HuH-7 (cell line): ENCODE measurements around the gene PIK3AP1.
A peak's percentile ranks its signal among the peaks of the same experiment; 100 is the strongest.

ENCODE experiments used
- DNase-seq: peaks from one replicate; pipeline ENCODE4 v3.0.0; 2011; ENCODE audit warnings: low spot score

PIK3AP1 gene

GRCh38 chr10:96672481-96673175, 47.7 kb downstream of the PIK3AP1 start:
- DNase-seq: no peak

GRCh38 chr10:96671211-96671890, 49.0 kb downstream of the PIK3AP1 start:
- DNase-seq: no peak

DNA sequence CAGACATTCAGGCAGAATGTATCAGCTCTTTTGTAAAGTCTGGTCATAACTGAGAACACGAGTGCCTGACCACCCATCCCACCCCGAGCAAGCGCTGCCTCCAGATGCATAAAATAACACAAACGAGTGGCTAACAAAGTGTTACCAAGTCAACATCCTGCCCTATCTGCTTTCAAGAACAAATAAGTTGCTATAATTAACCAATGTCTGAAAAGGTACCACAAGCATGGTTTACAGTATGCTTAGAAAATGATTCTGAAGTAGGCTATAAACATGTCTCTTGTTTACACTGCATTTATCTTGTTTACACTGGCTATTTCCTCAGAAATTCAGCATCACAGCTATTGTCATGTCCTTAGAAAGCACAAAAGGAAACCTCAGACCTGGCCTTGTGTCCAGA, 49.5 kb downstream of the PIK3AP1 start:
- DNase-seq: peak; percentile 26

- no peak for DNase-seq
These were observed 52.9 kb downstream of the PIK3AP1 start for GRCh38 chr10:96667401-96667800.

- DNase-seq: no peak
These were observed 53.6 kb downstream of the PIK3AP1 start for GRCh38 chr10:96666741-96667140.

DNA sequence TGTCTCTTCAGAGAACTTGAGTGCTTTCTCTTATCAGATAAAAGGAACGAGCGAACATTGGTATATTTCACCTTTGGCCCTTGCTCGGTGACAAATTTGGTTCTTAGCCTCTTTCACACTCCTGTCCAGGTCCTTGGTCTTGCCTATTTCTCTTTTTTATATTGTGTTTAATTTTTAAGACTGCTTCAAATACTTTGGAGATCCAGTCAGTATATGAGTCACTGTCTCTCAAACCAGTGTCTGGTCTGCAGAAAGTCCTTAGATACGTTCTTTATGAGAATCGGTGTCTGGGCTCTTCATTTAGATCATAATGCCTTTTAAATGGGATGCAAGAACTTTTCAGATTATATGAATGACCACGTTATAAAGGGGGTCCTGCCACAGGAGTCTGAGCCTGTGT, 55.0 kb downstream of the PIK3AP1 start:
- DNase-seq: no peak

GRCh38 chr10:96664563-96664962, 55.8 kb downstream of the PIK3AP1 start:
- peak; percentile 39 for DNase-seq

DNA sequence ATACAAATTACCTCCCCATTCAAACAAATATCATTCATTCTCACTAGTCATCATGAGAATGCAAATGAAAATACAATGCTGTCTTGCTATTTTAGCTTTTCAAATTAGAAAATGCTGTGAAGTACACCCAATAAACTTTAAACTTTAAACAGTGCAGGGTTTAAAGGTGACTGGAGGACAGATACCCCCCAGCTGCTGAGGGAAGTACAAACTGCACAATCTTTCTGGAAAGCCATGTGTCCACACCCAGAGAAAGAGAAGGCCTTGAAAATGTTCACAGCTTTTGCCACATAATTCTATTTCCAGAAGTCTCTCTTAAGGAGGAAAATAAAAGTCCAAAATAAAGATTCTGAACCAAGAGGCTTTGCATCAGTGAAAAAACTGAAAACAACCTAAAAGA, 56.5 kb downstream of the PIK3AP1 start:
- DNase-seq: no peak

DNA sequence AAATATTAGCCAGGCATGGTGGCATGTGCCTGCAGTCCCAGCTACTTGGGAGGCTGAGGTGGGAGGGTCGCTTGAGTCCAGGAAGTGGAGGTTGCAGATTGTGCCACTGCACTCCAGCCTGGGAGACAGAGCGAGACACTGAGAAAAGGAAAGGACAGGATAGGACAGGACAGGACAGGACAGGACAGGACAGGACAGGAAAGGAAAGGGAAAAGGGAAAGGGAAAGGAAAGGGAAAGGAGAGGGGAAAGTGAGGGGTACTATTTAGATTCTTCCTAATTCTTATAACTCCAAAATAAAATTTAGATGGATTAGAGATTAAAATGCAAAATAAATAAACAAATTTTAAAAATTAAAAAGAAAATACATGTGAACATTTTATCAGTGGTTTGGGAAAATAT, 58.7 kb downstream of the PIK3AP1 start:
- DNase-seq: no peak

DNA sequence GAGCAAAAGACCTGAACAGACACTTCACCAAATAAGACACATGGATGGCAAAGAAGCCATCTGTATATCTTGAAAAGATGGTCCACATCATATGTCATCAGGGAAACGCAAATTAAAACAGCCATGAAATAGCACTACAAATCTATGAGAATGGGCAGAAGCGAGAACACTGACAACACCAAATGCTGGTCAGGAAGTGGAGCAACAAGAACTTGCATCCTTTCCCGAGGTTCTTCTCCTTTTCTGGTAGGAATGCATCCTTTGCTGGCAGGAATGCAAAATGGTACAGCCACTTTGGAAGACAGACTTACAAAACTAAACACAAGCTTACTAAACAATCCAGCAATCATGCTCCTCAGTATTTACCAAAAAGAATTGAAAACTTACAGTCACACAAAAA, 60.0 kb downstream of the PIK3AP1 start:
- DNase-seq: no peak

DNA sequence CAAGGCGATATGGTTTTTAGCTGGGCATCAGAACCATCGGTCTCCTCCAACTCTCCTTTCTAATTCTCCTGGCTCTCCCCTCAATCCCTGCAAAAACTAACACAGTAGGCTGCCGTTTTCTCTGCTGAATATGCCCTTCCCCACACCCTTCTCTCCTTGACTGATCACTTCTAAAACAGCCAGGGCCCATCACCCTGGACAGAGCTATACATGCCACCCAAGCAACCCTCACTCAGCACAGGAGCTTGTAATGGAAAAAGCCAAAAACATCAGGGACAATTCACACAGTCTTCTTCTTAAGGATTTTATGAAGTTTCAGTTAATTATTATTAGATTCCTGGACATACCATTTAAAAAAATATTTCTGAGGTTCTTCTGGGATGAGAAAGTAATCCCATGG, 61.5 kb downstream of the PIK3AP1 start:
- DNase-seq: no peak

- no peak for DNase-seq
These were observed 62.9 kb downstream of the PIK3AP1 start for GRCh38 chr10:96657385-96657784.

DNA sequence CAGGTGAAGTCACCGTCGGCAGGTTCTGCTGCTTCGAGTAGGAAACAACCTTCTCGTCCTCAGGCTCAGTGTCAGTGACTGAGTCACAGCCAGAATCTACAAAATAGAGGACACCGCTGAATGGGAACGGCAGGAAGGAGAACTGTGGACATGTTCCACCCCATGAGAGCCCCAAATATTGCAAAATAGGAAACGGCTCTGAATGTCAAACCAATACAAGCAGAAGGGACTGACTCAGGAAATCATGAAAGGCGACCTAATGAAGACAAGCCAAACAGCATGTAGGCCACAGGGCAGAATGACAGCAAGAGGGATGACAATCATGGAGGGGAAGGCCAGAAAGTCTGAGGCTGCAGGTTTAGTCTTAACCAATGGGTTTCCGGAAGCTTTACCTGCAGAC, 63.5 kb downstream of the PIK3AP1 start:
- DNase-seq: no peak

DNA sequence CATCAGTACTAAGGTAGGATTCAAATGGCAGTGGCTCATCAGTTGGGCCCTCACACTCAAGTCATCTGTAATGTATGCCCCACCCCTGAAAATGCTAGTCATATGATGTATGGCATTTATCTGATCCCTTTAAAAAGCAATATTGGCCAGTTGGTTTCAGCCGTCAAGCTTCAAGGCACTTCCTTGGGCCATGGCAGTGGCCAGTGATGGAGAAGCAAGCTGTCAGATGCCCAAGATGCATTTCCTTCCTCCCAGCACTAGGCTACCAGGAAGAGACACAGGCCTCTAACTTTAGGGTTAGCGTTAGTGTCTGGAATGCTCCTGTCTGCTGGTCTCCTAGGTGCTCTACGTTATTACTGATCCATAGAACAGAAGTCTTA, 64.1 kb downstream of the PIK3AP1 start:
- DNase-seq: no peak

- no peak for DNase-seq
These were observed 64.7 kb downstream of the PIK3AP1 start for GRCh38 chr10:96655461-96656197.

DNA sequence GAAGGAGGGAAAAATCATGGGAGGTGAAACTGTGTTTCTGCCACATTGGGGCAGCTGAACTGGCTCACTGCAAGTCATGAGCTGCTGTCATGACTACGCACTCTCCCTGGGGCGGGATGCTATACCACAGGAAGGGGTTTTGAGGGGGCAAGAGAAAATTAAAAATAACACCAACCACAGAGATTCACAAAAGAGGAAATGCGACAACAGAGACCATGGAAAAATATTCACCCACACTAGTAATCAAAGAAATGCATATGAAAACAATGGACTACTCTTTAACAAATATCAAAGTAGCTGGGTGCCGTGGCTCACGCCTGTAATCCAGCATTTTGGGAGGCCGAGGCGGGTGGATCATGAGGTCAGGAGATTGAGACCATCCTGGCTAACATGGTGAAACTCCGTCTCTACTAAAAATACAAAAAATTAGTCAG, 68.3 kb downstream of the PIK3AP1 start:
- no peak for DNase-seq

GRCh38 chr10:96650958-96651357, 69.4 kb downstream of the PIK3AP1 start:
- no peak for DNase-seq

DNA sequence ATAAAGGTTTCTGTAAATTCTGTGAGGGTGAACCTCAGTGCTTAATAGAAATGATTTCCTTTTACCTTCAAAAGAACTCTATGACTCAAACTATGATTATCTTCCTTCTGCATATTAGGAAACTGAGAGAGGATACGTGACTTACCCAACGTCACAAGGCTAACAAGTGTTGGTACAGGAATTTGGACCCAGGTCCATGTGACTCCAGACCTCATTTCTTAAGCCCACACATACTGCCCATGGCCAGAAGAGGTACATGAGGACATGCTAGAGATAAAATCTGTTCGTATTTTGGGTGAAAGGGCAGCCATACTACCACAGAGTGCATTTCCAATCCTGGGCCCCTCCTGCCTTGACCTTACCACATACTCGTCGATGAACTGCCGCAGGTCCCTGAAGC, 72.0 kb downstream of the PIK3AP1 start:
- no peak for DNase-seq

DNA sequence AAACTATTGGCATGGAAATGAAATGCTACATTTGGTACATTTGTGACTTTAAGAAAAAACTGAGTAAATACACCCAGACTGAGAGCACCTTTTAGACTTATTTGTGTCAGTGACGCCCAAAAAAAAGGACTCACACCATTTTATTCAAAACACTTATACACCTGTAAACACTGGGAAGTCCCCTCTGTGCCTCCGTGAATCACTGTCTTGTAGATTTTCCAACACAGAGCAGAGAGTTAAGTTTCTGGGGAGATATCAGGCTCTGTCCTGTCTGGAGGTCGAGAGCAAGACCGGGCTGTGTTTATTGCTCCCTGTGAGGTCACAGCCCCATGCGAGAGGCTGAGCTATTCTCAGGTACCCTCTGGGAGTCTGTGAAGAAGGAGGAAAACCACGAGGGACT, 72.8 kb downstream of the PIK3AP1 start:
- no peak for DNase-seq

- DNase-seq: no peak
These were observed 73.6 kb downstream of the PIK3AP1 start for GRCh38 chr10:96646751-96647166.

- no peak for DNase-seq
These were observed 74.0 kb downstream of the PIK3AP1 start for GRCh38 chr10:96646301-96646700.

- DNase-seq: no peak
These were observed 75.1 kb downstream of the PIK3AP1 start for GRCh38 chr10:96645191-96645721.

DNA sequence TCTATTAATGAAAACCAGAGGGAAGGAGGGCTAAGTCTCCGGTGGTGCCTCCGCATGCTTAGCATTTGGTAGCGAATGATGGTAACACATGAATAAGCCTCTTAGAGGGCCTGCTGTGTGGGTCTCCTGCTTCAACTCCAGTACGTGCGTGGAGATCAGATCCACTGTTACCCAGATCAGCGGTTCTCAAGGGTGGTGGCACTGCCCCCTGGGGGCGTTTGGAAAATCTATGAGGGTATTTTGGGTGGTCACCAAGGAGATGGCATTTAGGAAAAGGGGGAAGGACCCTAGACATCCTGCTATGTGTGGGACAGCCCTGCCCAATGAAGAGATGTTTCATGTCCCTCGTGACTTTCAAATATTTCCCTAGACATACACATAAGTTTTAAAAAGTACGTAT, 76.4 kb downstream of the PIK3AP1 start:
- DNase-seq: no peak
